Sigmoid colon (tissue), 7 donors: ENCODE results near the gene RNF4. TPM values are rescaled to one million over a fixed set of nuclear protein-coding genes. Genes with fewer than 3 reads are reported as not detected.

ENCODE experiments used
- DNase-seq: peaks from one replicate; pipeline ENCODE4 v3.0.0-alpha.2; 2019
- H3K27ac ChIP-seq, 4 donors: fragments of 200-600 bp; sonication (generic); one replicate each; pipeline ENCODE4 v1.5.1; 2016 to 2019; ENCODE audit warnings: mild to moderate bottlenecking in 1 of 4
- H3K27me3 ChIP-seq, 3 donors: fragments of 200-600 bp; sonication (generic); one replicate each; pipeline ENCODE4 v1.5.1; 2019; ENCODE audit warnings: mild to moderate bottlenecking in 1 of 3
- H3K36me3 ChIP-seq, 4 donors: fragments of 200-600 bp; sonication (generic); one replicate each; pipeline ENCODE4 v1.5.1; 2016 to 2019
- H3K4me1 ChIP-seq, 4 donors: fragments of 200-600 bp; sonication (generic); one replicate each; pipeline ENCODE4 v1.5.1; 2017 to 2019
- H3K4me3 ChIP-seq, 4 donors: fragments of 200-600 bp; sonication (generic); one replicate each; pipeline ENCODE4 v1.5.1; 2017 to 2019; ENCODE audit warnings: mild to moderate bottlenecking in 2 of 4, moderate library complexity in 1 of 4
- H3K9me3 ChIP-seq, 4 donors: fragments of 200-600 bp in 3 of 4; sonication (generic) in 3 of 4; one replicate each; pipeline versions ENCODE4 v1.5.1 to v1.6.1; 2013 to 2019
- EP300 ChIP-seq, 4 donors: sonication (generic); formaldehyde crosslinking; IDR thresholded peaks; one replicate each; pipeline ENCODE4 v1.6.1; 2017; ENCODE audit warnings: antibody characterized with exemption in 4 of 4
- POLR2A ChIP-seq, 2 donors: fragments of 450-650 bp; IDR thresholded peaks; one replicate each; pipeline ENCODE4 v1.6.1; 2016; ENCODE audit warnings: antibody characterized with exemption in 2 of 2, mild to moderate bottlenecking in 2 of 2, moderate library complexity in 2 of 2
- POLR2AphosphoS5 ChIP-seq, 4 donors: sonication (generic); formaldehyde crosslinking; IDR thresholded peaks; one replicate each; pipeline ENCODE4 v1.6.1; 2017; ENCODE audit warnings: antibody characterized with exemption in 4 of 4
- WGBS, 2 donors: extraction: QIAGEN DNeasy Blood & Tissue Kit; methylation state at CpG; one replicate each; pipeline ENCODE4 v1.1.7; 2013; 5-methylcytosine and 5-hydroxymethylcytosine counted together
- intact Hi-C: fragments of 100-400 bp; cut with DNase I; formaldehyde crosslinking; loops from one replicate; pipeline ENCODE4 v1.15.1; 2023
- polyA plus RNA-seq, 3 donors: library from polyadenylated mRNA; stranded (reverse); fragments of 200-250 nt; gene quantifications; one replicate each; pipeline ENCODE4 v1.2.3, GENCODE V29; 2013
- total RNA-seq, 4 donors: library from RNA; depleted of rRNA; stranded (reverse); fragments of >200 nt; gene quantifications; one replicate each; pipeline ENCODE4 v1.1.0, GENCODE V29; 2016
- TF ChIP-seq, protein P1 (sequence below), 4 experiments: fragments of 450-650 bp in 3 of 4; fragments of 200-600 bp in 1 of 4; IDR thresholded peaks; one replicate each; pipeline ENCODE4 v1.5.1; 2016 to 2019; ENCODE audit warnings: antibody characterized with exemption in 4 of 4, mild to moderate bottlenecking in 3 of 4, moderate library complexity in 2 of 4
- donor health status: healthy with polysubstance abuse.
- donor health status: Bipolar disorder and iron deficiency.
- donor health status: healthy.

RNF4 gene
- total and polyA plus RNA-seq, 7 donors = 19.8 to 51.0 (median 32.1) TPM

GRCh38 chr4:2432004-2432403 is 36.9 kb upstream of the RNF4 start:
- DNase-seq = no peak
- H3K36me3 ChIP-seq = no peaks in the 10 kb centered on the region

GRCh38 chr4:2432991-2433530 is 35.8 kb upstream of the RNF4 start:
- Histone ChIP-seq H3K9me3 (no peaks in the 10 kb centered on the region), H3K4me3 (no peak overlapping the region), H3K27ac (no peak overlapping the region), H3K36me3 (no peaks in the 10 kb centered on the region), H3K27me3 (no peaks in the 10 kb centered on the region), H3K4me1 (no peaks in the 10 kb centered on the region)
- intact Hi-C loops = no loop called here
- TF ChIP-seq POLR2AphosphoS5 (IDR thresholded peaks at IDR 0.05) (no peak), POLR2A (IDR thresholded peaks at IDR 0.05) (no peak), EP300 (IDR thresholded peaks at IDR 0.05) (no peak)
- TF ChIP-seq, protein P1, sequence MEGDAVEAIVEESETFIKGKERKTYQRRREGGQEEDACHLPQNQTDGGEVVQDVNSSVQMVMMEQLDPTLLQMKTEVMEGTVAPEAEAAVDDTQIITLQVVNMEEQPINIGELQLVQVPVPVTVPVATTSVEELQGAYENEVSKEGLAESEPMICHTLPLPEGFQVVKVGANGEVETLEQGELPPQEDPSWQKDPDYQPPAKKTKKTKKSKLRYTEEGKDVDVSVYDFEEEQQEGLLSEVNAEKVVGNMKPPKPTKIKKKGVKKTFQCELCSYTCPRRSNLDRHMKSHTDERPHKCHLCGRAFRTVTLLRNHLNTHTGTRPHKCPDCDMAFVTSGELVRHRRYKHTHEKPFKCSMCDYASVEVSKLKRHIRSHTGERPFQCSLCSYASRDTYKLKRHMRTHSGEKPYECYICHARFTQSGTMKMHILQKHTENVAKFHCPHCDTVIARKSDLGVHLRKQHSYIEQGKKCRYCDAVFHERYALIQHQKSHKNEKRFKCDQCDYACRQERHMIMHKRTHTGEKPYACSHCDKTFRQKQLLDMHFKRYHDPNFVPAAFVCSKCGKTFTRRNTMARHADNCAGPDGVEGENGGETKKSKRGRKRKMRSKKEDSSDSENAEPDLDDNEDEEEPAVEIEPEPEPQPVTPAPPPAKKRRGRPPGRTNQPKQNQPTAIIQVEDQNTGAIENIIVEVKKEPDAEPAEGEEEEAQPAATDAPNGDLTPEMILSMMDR (IDR thresholded peaks at IDR 0.05) = no peak
- no peak for DNase-seq
- WGBS, 2 donors = 83 to 89% methylated on average over 20 of the region's 20 CpGs

More at GRCh38 chr4:2432004-2432403, 36.9 kb upstream of the RNF4 start:
- Histone ChIP-seq H3K9me3 (no peaks in the 10 kb centered on the region), H3K4me1 (no peaks in the 10 kb centered on the region), H3K27me3 (no peaks in the 10 kb centered on the region), H3K27ac (no peak overlapping the region), H3K4me3 (no peak overlapping the region)
- intact Hi-C loops = no loop called here
- no peak for TF ChIP-seq EP300 (IDR thresholded peaks at IDR 0.05)
- TF ChIP-seq, protein P1 (IDR thresholded peaks at IDR 0.05) = no peak

GRCh38 chr4:2433609-2434350 is 35.1 kb upstream of the RNF4 start:
- Histone ChIP-seq H3K9me3 (no peaks in the 10 kb centered on the region), H3K27ac (no peak overlapping the region), H3K4me1 (no peaks in the 10 kb centered on the region), H3K27me3 (no peaks in the 10 kb centered on the region), H3K36me3 (no peaks in the 10 kb centered on the region), H3K4me3 (no peak overlapping the region)
- intact Hi-C loops = no loop called here
- TF ChIP-seq, protein P1 (IDR thresholded peaks at IDR 0.05) = no peak
- TF ChIP-seq POLR2AphosphoS5 (IDR thresholded peaks at IDR 0.05) = no peak
- TF ChIP-seq EP300 (IDR thresholded peaks at IDR 0.05) = no peak
- TF ChIP-seq POLR2A (IDR thresholded peaks at IDR 0.05) = no peak
- no peak for DNase-seq
- 82 to 83% methylated on average over 29 of the region's 29 CpGs for WGBS, 2 donors

DNA sequence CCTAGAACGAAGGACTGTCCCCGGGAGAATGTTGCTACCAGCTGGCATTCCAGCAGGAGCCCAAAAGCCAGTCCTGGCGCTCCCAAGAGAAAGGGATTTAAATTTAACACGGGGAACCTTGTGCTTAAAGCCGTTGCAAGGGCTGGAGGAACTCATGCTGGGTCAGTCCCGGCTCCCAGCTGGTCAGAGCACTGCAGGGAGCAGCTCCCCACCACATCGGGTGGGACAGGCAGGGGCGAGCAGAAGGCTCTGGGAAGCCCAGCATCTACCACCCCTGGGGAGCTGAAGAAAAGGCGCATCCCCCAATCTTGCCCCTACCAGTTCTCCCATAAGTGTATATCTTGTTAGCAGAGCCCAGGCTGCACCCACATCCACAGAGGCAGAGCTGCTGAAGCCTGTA is 34.5 kb upstream of the RNF4 start:
- Histone ChIP-seq H3K27ac (no peak overlapping the region), H3K36me3 (no peaks in the 10 kb centered on the region), H3K9me3 (no peaks in the 10 kb centered on the region), H3K4me1 (no peaks in the 10 kb centered on the region), H3K27me3 (no peaks in the 10 kb centered on the region), H3K4me3 (no peak overlapping the region)
- TF ChIP-seq POLR2AphosphoS5 (IDR thresholded peaks at IDR 0.05) (no peak), POLR2A (IDR thresholded peaks at IDR 0.05) (no peak), EP300 (IDR thresholded peaks at IDR 0.05) (no peak)
- TF ChIP-seq, protein P1 (IDR thresholded peaks at IDR 0.05) = no peak
- DNase-seq = no peak
- 68 to 72% methylated on average over 9 of the region's 9 CpGs for WGBS, 2 donors
- intact Hi-C loops = no loop called here
